ENCODE results near the gene VAV2. TPM values are rescaled to one million over a fixed set of nuclear protein-coding genes. Genes with fewer than 3 reads are reported as not detected.

VAV2 gene
- polyA plus RNA-seq, 2 of the 4 experiments (the other 2 are of a cell fraction): 9.8 to 21.4 TPM

- Histone ChIP-seq H3K4me3 (no peak overlapping the region), H3K9me3 (no peaks in the 10 kb centered on the region), H3K27ac (no peak overlapping the region; a peak in 1 of 6 replicates), H3K4me1 (no peaks in the 10 kb centered on the region), H3K4me2 (no peak overlapping the region)
- DNase-seq (ENCODE audit: low read depth in 1 of 2, low spot score in 1 of 2) (no peak), FAIRE-seq (no peak), ATAC-seq (no peak)
- ChIA-PET CTCF (interaction anchor here (0.8 kb wide), 1 partner anchor 24 kb away, joined by 3 read pairs; no protein-coding TSS in a partner anchor), POLR2A (interaction anchor here (1.2 kb wide), 1 partner anchor 71 kb away, joined by 3 read pairs; no protein-coding TSS in a partner anchor)
- TF ChIP-seq ELK1 (IDR thresholded peaks at IDR 0.05; ENCODE audit: low read depth, low read length) (no peak), ZC3H11A (IDR thresholded peaks at IDR 0.05) (no peak), ESRRA (IDR thresholded peaks at IDR 0.05; ENCODE audit: borderline replicate concordance, low read length) (no peak), CBX8 (IDR thresholded peaks at IDR 0.05) (no peak)
- 86% methylated on average over 12 of the region's 13 CpGs for WGBS (ENCODE audit: missing lambda C conversion rate)
Measured at GRCh38 chr9:133945314-133945975, 46.7 kb downstream of the VAV2 start.

DNA sequence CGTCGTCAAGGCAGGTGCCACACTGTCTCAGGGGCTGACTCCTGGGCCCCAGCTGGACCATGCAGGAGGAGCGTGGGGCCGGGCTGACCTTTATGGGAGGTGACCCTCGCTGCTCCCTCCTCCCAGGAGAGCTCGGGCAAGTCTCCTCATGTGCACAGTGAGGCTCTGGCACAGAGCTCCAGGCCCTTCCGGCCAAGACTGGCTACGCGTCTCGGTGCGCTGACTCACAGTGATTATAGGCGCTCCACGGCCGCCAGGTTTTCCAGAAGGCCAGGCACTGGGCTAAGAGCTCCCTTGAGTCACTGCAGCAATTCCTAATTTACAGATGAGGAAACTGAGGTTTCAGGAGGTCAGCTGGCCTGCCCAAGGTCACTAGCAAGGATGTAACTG lies 47.4 kb downstream of the VAV2 start:
- no peak overlapping the region for H3K4me3 ChIP-seq
- WGBS (ENCODE audit: missing lambda C conversion rate): 92% methylated on average over 14 of the region's 14 CpGs
- TF ChIP-seq RNF2 (IDR thresholded peaks at IDR 0.05; ENCODE audit: borderline replicate concordance, low read depth) (no peak), ZFP36 (IDR thresholded peaks at IDR 0.05; ENCODE audit: borderline replicate concordance, partially characterized antibody) (no peak), CHD2 (IDR thresholded peaks at IDR 0.05; ENCODE audit: low read length, partially characterized antibody) (no peak), CTCF (IDR thresholded peaks at IDR 0.05) (no peak), TFCP2L1 (CRISPR knock-in tag; IDR thresholded peaks at IDR 0.05) (no peak), ZNF302 (CRISPR knock-in tag; IDR thresholded peaks at IDR 0.05) (no peak), FOXS1 (CRISPR knock-in tag; IDR thresholded peaks at IDR 0.05) (no peak), EHMT2 (IDR thresholded peaks at IDR 0.05; ENCODE audit: low read depth) (no peak)
- TF ChIP-seq, protein P1, sequence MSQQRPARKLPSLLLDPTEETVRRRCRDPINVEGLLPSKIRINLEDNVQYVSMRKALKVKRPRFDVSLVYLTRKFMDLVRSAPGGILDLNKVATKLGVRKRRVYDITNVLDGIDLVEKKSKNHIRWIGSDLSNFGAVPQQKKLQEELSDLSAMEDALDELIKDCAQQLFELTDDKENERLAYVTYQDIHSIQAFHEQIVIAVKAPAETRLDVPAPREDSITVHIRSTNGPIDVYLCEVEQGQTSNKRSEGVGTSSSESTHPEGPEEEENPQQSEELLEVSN (IDR thresholded peaks at IDR 0.05; ENCODE audit: borderline replicate concordance, low read depth): no peak
- H3K4me2 ChIP-seq: no peak overlapping the region
- ChIA-PET CTCF (interaction anchor here (1.6 kb wide), 1 partner anchor 50 kb away, joined by 5 read pairs; no protein-coding TSS in a partner anchor), POLR2A (interaction anchor here (1.2 kb wide), 1 partner anchor 71 kb away, joined by 3 read pairs; no protein-coding TSS in a partner anchor)
- H3K4me1 ChIP-seq: no peaks in the 10 kb centered on the region
- no peak for DNase-seq (ENCODE audit: low read depth in 1 of 2, low spot score in 1 of 2)
- no peaks in the 10 kb centered on the region for H3K9me3 ChIP-seq
- H3K27ac ChIP-seq: peak overlapping the region in 1 of 2 experiments; percentile 42; a peak in 1 of 6 replicates
- peak in 1 of 2 experiments; percentile 28; a peak in 3 of 6 replicates for ATAC-seq
- no peak for FAIRE-seq

- Histone ChIP-seq H3K9me3 (no peaks in the 10 kb centered on the region), H3K4me3 (no peak overlapping the region), H3K4me1 (no peaks in the 10 kb centered on the region), H3K4me2 (no peak overlapping the region), H3K27ac (peak overlapping the region in 1 of 2 experiments; percentile 42; a peak in 1 of 6 replicates)
- ATAC-seq: no peak
- CTCF ChIA-PET: interaction anchor here (1.6 kb wide), 1 partner anchor 50 kb away, joined by 5 read pairs; no protein-coding TSS in a partner anchor
- 89% methylated on average over 21 of the region's 30 CpGs for whole genome bisulfite sequencing (ENCODE audit: missing lambda C conversion rate)
- no peak for DNase-seq (ENCODE audit: low read depth in 1 of 2, low spot score in 1 of 2)
- TF ChIP-seq HOXA7 (CRISPR knock-in tag; IDR thresholded peaks at IDR 0.05) (no peak), EP300 (IDR thresholded peaks at IDR 0.05) (no peak), RNF2 (IDR thresholded peaks at IDR 0.05; ENCODE audit: borderline replicate concordance, low read depth) (no peak), CTCF (IDR thresholded peaks at IDR 0.05) (no peak), ATOH8 (CRISPR knock-in tag; IDR thresholded peaks at IDR 0.05; ENCODE audit: low read depth) (no peak), RAD21 (conservative IDR thresholded peaks at IDR 0.05 in 1 of 2, IDR thresholded peaks at IDR 0.05 in 1 of 2) (no peak)
- FAIRE-seq: no peak
- POLR2A ChIA-PET: interaction anchor here (1.2 kb wide), 1 partner anchor 70 kb away, joined by 3 read pairs; no protein-coding TSS in a partner anchor
Measured at GRCh38 chr9:133943781-133944745, 48.1 kb downstream of the VAV2 start.

Data from A549 (cell line).